Ectodermal cell (in vitro differentiated cells): Measurements from ENCODE around the gene SIGLEC1.

Experiments
- H3K27ac ChIP-seq: 2 replicates; pipeline ENCODE4 v1.7.0; 2013; ENCODE audit warnings: mild to moderate bottlenecking, low read depth, low read length; ENCODE audit not compliant: insufficient read depth, poor library complexity, severe bottlenecking
- H3K27me3 ChIP-seq: 2 replicates; pipeline ENCODE4 v1.7.0; 2013; ENCODE audit warnings: mild to moderate bottlenecking, low read length; ENCODE audit not compliant: insufficient read depth, control insufficient read depth, poor library complexity, severe bottlenecking
- H3K36me3 ChIP-seq: one replicate; pipeline ENCODE4 v1.7.0; 2013; ENCODE audit warnings: low read length; ENCODE audit not compliant: control insufficient read depth, insufficient read depth
- H3K4me1 ChIP-seq: one replicate; pipeline ENCODE4 v1.7.0; 2013; ENCODE audit warnings: low read length; ENCODE audit not compliant: control insufficient read depth, insufficient read depth
- H3K4me3 ChIP-seq: 2 replicates; pipeline ENCODE4 v1.7.0; 2013; ENCODE audit warnings: low read depth, low read length, control low read depth; ENCODE audit not compliant: insufficient read depth
- H3K9me3 ChIP-seq: 2 replicates; pipeline ENCODE4 v1.7.0; 2013; ENCODE audit warnings: mild to moderate bottlenecking, low read length, moderate library complexity; ENCODE audit not compliant: control insufficient read depth
- WGBS, 2 experiments: methylation state at CpG; one replicate each; pipeline ENCODE4 v1.1.7; 2013; ENCODE audit warnings: missing lambda C conversion rate in 2 of 2; 5-methylcytosine and 5-hydroxymethylcytosine counted together

The SIGLEC1 gene

DNA sequence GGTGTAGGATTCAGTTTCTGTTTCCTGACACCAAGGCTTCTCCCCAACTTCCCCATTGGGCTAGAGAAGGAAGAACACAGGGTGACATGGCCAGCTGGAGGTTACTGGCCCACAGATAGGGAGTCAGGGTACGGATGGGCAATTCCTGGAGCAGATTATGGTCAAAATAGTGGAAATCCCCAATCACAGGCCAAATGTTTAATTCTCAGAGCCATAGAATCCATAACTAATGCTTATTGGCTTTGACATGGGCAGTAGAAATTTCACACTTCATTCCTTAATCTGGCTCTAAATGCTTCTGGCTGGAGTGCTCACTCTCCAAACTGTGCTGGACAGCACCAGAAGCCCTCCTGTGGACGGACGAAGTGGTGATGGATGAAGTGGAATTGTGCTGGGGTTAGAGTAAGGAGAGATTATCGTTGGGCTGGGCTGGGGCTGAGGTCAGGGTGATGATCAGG, 887 bp downstream of the SIGLEC1 start:
- no peaks in the 10 kb centered on the region for H3K4me1 ChIP-seq
- no peak overlapping the region for H3K27ac ChIP-seq
- no peaks in the 10 kb centered on the region for H3K36me3 ChIP-seq
- H3K9me3 ChIP-seq: no peaks in the 10 kb centered on the region
- H3K4me3 ChIP-seq: no peak overlapping the region
- 90 to 95% methylated on average over 4 of the region's 4 CpGs for WGBS, 2 experiments
- no peaks in the 10 kb centered on the region for H3K27me3 ChIP-seq

DNA sequence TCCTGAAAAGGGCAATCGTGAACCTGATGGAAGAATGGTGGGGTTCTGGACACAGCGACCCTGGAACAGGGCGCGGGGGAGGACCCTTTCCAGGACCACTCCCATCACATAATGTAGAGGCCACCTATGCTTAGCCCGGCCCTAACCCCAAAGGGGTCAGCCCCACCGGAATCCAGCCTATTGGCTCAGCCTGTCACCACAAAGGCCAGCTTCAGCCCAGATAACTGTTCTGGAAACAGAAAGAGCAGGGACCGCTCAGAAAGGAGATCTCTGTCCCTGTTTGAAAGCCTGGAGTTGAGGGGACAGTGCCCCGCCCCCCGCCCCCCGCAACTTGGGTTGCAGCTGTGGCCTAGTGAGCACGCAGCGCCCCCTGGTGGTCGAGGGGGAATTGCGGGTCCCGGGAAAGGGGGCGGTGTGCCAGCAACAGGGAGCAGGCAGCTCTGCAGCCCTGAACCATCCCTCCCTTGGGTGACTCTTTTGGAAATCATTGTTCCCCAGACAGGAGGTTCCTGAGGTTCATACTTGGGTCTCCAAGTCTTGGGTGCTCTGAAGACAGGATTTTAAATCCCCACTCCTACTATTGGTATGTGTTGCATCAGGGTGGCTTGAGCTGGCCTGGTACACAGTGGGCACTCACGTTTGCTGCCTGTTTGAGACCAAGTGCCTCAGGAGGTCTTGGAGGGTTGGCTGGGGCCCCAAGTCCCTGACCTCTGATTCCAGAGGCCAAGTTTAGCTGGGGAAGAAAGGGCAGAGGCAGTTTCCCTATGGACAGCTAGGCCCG, 1.5 kb downstream of the SIGLEC1 start:
- H3K9me3 ChIP-seq: no peaks in the 10 kb centered on the region
- H3K27me3 ChIP-seq: no peaks in the 10 kb centered on the region
- H3K27ac ChIP-seq: no peak overlapping the region
- H3K4me1 ChIP-seq: no peaks in the 10 kb centered on the region
- WGBS, 2 experiments: 35 to 38% methylated on average over 18 of the region's 18 CpGs
- H3K4me3 ChIP-seq: no peak overlapping the region
- no peaks in the 10 kb centered on the region for H3K36me3 ChIP-seq

DNA sequence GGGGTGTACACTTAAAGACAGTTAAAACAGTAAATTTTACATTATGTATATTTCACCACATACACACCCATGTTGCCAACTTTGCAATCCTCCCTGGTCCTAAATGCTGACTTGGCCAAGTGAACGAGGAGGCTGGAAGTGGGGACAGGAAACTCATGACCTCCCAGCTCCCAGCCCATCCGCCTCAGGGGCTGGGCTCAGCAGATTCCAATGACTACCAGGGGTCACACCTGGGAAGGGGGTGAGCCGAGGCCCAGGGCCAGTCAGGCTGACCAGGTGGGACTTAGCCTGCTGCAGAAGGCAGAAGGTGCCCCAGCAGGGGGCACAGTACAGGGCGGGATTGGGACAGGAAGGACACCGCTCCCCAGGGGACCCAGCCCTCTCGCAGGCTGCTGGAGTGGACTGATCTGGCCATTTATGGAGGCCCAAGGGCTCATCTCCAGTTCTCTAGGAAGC, 2.4 kb downstream of the SIGLEC1 start:
- 88 to 94% methylated on average over 6 of the region's 6 CpGs for WGBS, 2 experiments
- Histone ChIP-seq H3K4me1 (no peaks in the 10 kb centered on the region), H3K36me3 (no peaks in the 10 kb centered on the region), H3K27me3 (no peaks in the 10 kb centered on the region), H3K4me3 (no peak overlapping the region), H3K27ac (no peak overlapping the region), H3K9me3 (no peaks in the 10 kb centered on the region)

DNA sequence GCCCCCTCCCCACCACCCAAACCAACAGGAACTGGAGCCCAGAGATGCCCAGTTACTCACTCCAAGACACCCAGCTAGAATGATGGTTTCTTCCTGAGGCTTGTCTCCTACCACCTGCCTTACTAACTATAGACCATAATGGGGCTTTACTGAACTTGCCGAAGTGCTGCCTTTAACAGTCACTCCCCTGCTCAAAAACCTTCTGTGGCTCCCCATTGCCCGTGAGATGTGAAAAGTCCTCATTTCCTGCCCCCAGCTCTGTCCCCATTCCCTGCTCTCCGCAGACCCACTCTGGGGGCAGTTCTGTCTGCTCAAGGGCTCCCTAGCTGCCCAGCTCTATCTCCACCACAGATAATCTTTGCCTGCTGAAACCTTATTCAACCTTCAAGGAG, 4.9 kb downstream of the SIGLEC1 start:
- Histone ChIP-seq H3K27ac (no peak overlapping the region), H3K4me3 (no peak overlapping the region), H3K27me3 (no peaks in the 10 kb centered on the region), H3K9me3 (no peaks in the 10 kb centered on the region), H3K36me3 (no peaks in the 10 kb centered on the region), H3K4me1 (no peaks in the 10 kb centered on the region)
- 87 to 88% methylated on average over 3 of the region's 3 CpGs for WGBS, 2 experiments

DNA sequence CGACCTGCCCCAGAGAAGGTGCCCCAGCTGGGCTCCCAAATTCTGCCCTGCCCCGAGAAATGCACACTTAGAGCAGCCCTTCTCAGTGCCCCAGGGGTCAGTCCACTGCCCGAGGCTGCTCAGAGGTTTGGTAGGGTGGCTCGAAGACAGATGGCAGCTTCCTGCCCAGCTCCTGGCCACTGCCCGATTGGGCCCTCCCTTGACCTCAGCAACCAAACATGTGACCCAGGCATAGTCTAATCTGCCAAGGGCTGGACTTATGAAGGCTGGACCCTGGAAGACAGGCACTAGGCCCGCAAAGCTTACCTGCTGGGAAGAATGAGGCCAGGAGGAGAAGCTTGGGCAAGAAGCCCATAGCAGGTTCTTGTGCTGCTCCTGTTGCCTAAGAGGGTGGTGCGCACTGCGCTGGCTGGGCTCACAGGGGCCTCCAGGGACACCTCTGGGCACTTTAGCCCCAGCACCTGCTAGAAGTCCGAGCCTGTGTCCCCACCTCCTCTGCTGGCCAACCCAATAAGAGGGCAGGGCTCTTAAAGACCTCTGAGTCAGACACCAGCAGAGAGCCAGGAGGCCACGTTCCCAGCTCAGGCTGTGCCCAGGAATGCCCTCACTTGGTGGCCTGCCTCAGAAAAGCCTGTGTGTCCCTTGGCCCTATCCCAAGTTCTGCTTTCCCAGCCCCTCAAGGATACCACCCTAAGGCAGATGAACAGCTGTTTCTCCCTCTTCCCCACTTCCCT, 5.5 kb downstream of the SIGLEC1 start:
- H3K36me3 ChIP-seq: no peaks in the 10 kb centered on the region
- no peaks in the 10 kb centered on the region for H3K27me3 ChIP-seq
- H3K4me1 ChIP-seq: no peaks in the 10 kb centered on the region
- no peak overlapping the region for H3K4me3 ChIP-seq
- no peak overlapping the region for H3K27ac ChIP-seq
- no peaks in the 10 kb centered on the region for H3K9me3 ChIP-seq
- 84 to 89% methylated on average over 10 of the region's 10 CpGs for WGBS, 2 experiments

DNA sequence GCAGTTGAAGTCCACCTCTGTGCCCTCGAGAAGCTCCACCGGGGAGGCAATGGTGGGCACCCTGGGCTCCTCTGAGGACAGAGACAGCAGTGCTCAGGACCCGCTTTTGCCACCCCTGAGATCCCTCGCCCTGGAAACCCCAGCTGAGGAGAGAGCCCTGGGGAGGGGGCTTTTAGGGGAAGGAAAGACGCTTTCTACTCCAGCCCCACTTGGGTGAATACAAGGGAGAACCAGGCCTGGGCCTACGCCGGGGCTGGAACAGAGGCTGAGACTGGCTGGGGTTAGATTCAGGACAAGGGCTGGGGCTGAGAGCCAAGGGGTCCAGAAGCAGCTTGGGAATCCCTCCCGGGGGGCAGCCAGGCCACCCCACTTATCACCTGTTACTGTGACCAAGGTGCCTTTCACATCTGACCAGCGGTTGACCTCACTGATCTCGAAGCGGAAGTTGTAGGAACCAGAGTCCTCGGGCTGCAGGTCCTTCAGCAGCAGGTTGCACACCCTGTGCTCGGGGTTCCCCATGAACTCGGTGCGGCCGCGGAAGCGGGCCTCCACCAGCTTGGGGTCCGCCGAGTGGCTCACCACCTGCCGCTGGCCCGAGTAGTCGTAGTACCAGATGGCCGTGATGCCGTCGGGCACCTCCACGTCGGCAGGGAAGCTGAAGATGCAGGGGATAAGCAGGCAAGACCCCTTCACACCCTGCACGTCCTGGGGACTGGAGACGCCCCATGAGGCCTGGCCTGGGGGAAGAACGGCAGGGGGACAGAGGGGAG, 6.2 kb downstream of the SIGLEC1 start:
- Histone ChIP-seq H3K27me3 (no peaks in the 10 kb centered on the region), H3K36me3 (no peaks in the 10 kb centered on the region), H3K4me1 (no peaks in the 10 kb centered on the region), H3K9me3 (no peaks in the 10 kb centered on the region), H3K27ac (no peak overlapping the region), H3K4me3 (no peak overlapping the region)
- WGBS, 2 experiments: 94% methylated on average over 31 of the region's 31 CpGs

DNA sequence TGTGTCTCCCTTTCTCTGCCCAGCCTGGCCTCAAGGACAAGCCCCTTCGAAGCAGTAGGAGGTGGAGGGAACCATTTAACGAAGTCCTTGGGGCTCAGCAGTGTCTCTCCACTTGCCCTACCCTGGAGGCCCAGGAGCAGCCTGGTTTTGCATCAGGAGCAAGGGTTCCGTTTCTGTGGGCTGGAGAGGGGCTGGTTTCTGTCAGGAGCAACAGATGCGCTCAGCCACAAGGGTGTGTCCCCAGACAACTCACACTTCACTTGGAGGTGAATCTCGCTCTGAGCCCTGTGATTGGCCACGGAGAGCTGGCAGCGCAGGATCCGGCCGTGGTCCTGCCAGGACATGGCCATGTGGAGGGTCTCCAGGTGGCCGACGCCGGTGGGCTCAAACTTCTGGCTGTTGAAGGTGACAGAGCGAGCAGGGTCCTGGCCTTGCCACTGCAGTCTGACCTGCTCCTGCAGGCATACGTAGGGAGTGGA, 6.9 kb downstream of the SIGLEC1 start:
- H3K4me1 ChIP-seq: no peaks in the 10 kb centered on the region
- no peak overlapping the region for H3K4me3 ChIP-seq
- no peaks in the 10 kb centered on the region for H3K36me3 ChIP-seq
- WGBS, 2 experiments: 86% methylated on average over 14 of the region's 14 CpGs
- H3K9me3 ChIP-seq: no peaks in the 10 kb centered on the region
- no peak overlapping the region for H3K27ac ChIP-seq
- H3K27me3 ChIP-seq: no peaks in the 10 kb centered on the region

DNA sequence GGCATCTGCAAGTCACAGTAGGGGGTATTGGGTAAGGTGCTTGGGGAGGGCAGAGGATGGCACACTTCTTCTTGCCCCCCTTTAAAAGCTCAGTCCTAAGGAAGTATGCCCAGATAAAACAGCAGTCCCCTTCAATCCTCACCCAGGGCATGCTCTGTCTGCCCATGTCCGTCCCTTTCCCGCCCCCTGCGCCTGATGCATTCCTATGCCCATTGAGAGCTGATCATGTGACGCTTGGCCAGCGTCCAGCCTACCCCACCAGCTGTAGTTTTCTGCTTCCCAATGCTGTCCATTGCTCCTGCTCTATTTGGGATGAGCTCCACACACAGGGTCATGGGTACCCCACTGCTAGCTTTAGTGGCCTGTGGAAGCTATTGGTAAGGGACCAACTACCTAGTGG, 8.3 kb downstream of the SIGLEC1 start:
- Histone ChIP-seq H3K9me3 (no peaks in the 10 kb centered on the region), H3K4me3 (no peak overlapping the region), H3K36me3 (no peaks in the 10 kb centered on the region), H3K4me1 (no peaks in the 10 kb centered on the region), H3K27ac (no peak overlapping the region), H3K27me3 (no peaks in the 10 kb centered on the region)
- 88 to 89% methylated on average over 5 of the region's 5 CpGs for WGBS, 2 experiments

DNA sequence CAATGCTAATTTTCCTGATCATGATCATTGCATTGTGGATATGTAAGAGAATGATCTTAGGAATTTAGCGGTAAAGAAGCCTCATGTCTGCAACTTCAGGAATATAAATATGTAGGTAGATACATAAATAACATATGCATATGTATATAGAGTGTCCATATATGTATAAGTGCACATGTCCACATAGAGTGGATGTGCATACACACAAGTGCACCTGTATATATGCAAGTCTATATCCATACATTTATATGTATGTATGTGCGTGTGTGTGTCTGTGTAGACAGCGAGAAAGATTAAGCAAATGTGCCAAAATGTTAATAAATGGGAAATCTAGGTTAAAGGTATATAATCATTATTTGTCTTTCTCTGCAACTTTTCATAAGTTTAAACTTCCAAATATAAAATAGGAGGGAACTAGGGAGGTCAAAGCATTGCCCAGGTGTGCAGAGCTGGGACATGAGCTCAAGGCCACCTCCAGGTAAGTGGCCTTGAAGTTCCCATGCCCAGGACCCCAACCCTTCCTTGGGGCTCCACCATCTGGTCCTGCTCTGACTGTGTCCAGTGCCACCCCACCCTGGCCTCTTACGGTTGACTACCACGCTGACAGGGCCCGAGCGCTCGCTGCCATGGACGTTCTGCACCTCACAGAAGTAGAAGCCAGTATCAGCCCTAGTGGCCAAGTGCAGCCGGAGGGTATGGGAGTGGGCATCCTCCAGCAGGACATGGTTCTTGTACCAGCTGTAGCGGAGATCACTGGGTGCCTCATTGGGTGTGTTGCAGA, 9.6 kb downstream of the SIGLEC1 start:
- no peak overlapping the region for H3K27ac ChIP-seq
- H3K4me1 ChIP-seq: no peaks in the 10 kb centered on the region
- no peaks in the 10 kb centered on the region for H3K36me3 ChIP-seq
- H3K27me3 ChIP-seq: no peaks in the 10 kb centered on the region
- WGBS, 2 experiments: 92 to 93% methylated on average over 8 of the region's 11 CpGs
- H3K4me3 ChIP-seq: no peak overlapping the region
- no peaks in the 10 kb centered on the region for H3K9me3 ChIP-seq
